ENCODE measurements around the gene PLCB4.

PLCB4 gene

GRCh38 chr20:9262653-9263194, 193.8 kb downstream of the PLCB4 start:
- Histone ChIP-seq H3K4me3 (replicated peaks; ENCODE audit: insufficient read depth, low read length) (no peak overlapping the region), H3K27me3 (ENCODE audit: insufficient read depth, poor library complexity, severe bottlenecking) (no peaks in the 10 kb centered on the region), H3K27ac (replicated peaks) (no peak overlapping the region)
- no peak for TF ChIP-seq SPI1 (IDR thresholded peaks at IDR 0.05; ENCODE audit: borderline replicate concordance, low read depth)
- no peak for TF ChIP-seq GABPA (IDR thresholded peaks at IDR 0.05; ENCODE audit: low read depth)
- no peak for TF ChIP-seq POLR2AphosphoS5 (IDR thresholded peaks at IDR 0.05; ENCODE audit: low read depth)
- TF ChIP-seq REST (IDR thresholded peaks at IDR 0.05; ENCODE audit: insufficient replicate concordance, low read depth), result no peak
- no peak for TF ChIP-seq CTCF (IDR thresholded peaks at IDR 0.05; ENCODE audit: insufficient read depth, low read length)
- DNase-seq (ENCODE audit: low read depth in 1 of 2, low spot score in 1 of 2), result no peak

- DNase-seq (ENCODE audit: low read depth in 1 of 2, low spot score in 1 of 2), result no peak
- Histone ChIP-seq H3K27ac (replicated peaks) (no peak overlapping the region), H3K4me3 (replicated peaks; ENCODE audit: insufficient read depth, low read length) (no peak overlapping the region), H3K27me3 (ENCODE audit: insufficient read depth, poor library complexity, severe bottlenecking) (no peaks in the 10 kb centered on the region)
- TF ChIP-seq REST (IDR thresholded peaks at IDR 0.05; ENCODE audit: insufficient replicate concordance, low read depth), result no peak
- no peak for TF ChIP-seq SPI1 (IDR thresholded peaks at IDR 0.05; ENCODE audit: borderline replicate concordance, low read depth)
- TF ChIP-seq GABPA (IDR thresholded peaks at IDR 0.05; ENCODE audit: low read depth), result no peak
- no peak for TF ChIP-seq POLR2AphosphoS5 (IDR thresholded peaks at IDR 0.05; ENCODE audit: low read depth)
- no peak for TF ChIP-seq CTCF (IDR thresholded peaks at IDR 0.05; ENCODE audit: insufficient read depth, low read length)
These were observed 200.5 kb downstream of the PLCB4 start for GRCh38 chr20:9269280-9269971.

- TF ChIP-seq REST (IDR thresholded peaks at IDR 0.05; ENCODE audit: insufficient replicate concordance, low read depth), result no peak
- no peak for TF ChIP-seq SPI1 (IDR thresholded peaks at IDR 0.05; ENCODE audit: borderline replicate concordance, low read depth)
- TF ChIP-seq GABPA (IDR thresholded peaks at IDR 0.05; ENCODE audit: low read depth), result no peak
- no peak for TF ChIP-seq POLR2AphosphoS5 (IDR thresholded peaks at IDR 0.05; ENCODE audit: low read depth)
- TF ChIP-seq CTCF (IDR thresholded peaks at IDR 0.05; ENCODE audit: insufficient read depth, low read length), result no peak
- Histone ChIP-seq H3K4me3 (replicated peaks; ENCODE audit: insufficient read depth, low read length) (no peak overlapping the region), H3K27ac (replicated peaks) (no peak overlapping the region), H3K27me3 (ENCODE audit: insufficient read depth, poor library complexity, severe bottlenecking) (no peaks in the 10 kb centered on the region)
- DNase-seq (ENCODE audit: low read depth in 1 of 2, low spot score in 1 of 2), result no peak
These were observed 201.9 kb downstream of the PLCB4 start for GRCh38 chr20:9270831-9271230.
